Endothelial cell (in vitro differentiated cells): ENCODE data around the gene SH3D21. TPM values are rescaled to one million over a fixed set of nuclear protein-coding genes. Genes with fewer than 3 reads are reported as not detected.

Source experiments
- DNase-seq: peaks from one replicate; pipeline ENCODE4 v3.0.0; 2021; ENCODE audit warnings: low spot score
- H3K27ac Mint-ChIP-seq: one replicate; pipeline ENCODE4 v1.8.0; 2021; ENCODE audit warnings: mixed read lengths, inconsistent platforms; ENCODE audit not compliant: unreplicated experiment
- H3K27me3 Mint-ChIP-seq: one replicate; pipeline ENCODE4 v1.8.0; 2021; ENCODE audit warnings: mild to moderate bottlenecking, moderate library complexity, mixed read lengths, inconsistent platforms; ENCODE audit not compliant: unreplicated experiment
- H3K36me3 Mint-ChIP-seq: one replicate; pipeline ENCODE4 v1.8.0; 2021; ENCODE audit warnings: mild to moderate bottlenecking, low read depth, mixed read lengths, inconsistent platforms; ENCODE audit not compliant: unreplicated experiment
- H3K4me1 Mint-ChIP-seq: one replicate; pipeline ENCODE4 v1.8.0; 2021; ENCODE audit warnings: mild to moderate bottlenecking, mixed read lengths, inconsistent platforms; ENCODE audit not compliant: unreplicated experiment
- H3K4me3 Mint-ChIP-seq: one replicate; pipeline ENCODE4 v1.8.0; 2021; ENCODE audit warnings: mild to moderate bottlenecking, mixed read lengths, inconsistent platforms; ENCODE audit not compliant: unreplicated experiment
- H3K9me3 Mint-ChIP-seq: one replicate; pipeline ENCODE4 v1.8.0; 2021; ENCODE audit warnings: mixed read lengths, inconsistent platforms; ENCODE audit not compliant: unreplicated experiment
- CTCF ChIP-seq: fragments of 200-600 bp; sonication (generic); IDR thresholded peaks from one replicate; pipeline ENCODE4 v1.5.0; 2021; ENCODE audit warnings: antibody characterized with exemption; ENCODE audit not compliant: unreplicated experiment
- long read RNA-seq: library from polyadenylated mRNA; unstranded; transcript quantifications from one replicate; pipeline ENCODE4 v2.0.0, GENCODE V29; 2020; ENCODE audit not compliant: unreplicated experiment
- total RNA-seq: library from RNA; stranded (reverse); fragmentation: NEBNext Ultra II Directional; extraction: Animal tissue kit (Norgen Biotek cat#: 25700); gene quantifications from one replicate; pipeline ENCODE4 v1.2.1, GENCODE V29; 2021; ENCODE audit not compliant: unreplicated experiment

The SH3D21 gene
- total RNA-seq, result 4.8 TPM
- long read RNA-seq, partial matches to known transcripts, result 0 of 1 reads
- long read RNA-seq, other reads (novel, unspliced or antisense), result 0 of 1 reads

- Mint-ChIP-seq H3K36me3 (peaks cover 26% of the 10 kb centered on the region), H3K4me1 (peaks cover 12% of the 10 kb centered on the region), H3K27me3 (peaks cover 8% of the 10 kb centered on the region), H3K4me3 (peak within 1 kb of the TSS; percentile 92), H3K27ac (no peak within 1 kb of the TSS), H3K9me3 (no peaks in the 10 kb centered on the region)
- peak; percentile 56 for DNase-seq
- no peak for TF ChIP-seq CTCF
These were observed at the start of gene SH3D21 for GRCh38 chr1:36306210-36306901. SH3D21 (plus strand) TSS chr1:36306368; CDS start chr1:36306421, 53 bp downstream.

- Mint-ChIP-seq H3K27ac (peak overlapping the region; percentile 62), H3K36me3 (peaks cover 7% of the 10 kb centered on the region), H3K4me3 (peak overlapping the region; percentile 52), H3K9me3 (no peaks in the 10 kb centered on the region), H3K4me1 (peaks cover 26% of the 10 kb centered on the region), H3K27me3 (no peaks in the 10 kb centered on the region)
- no peak for DNase-seq
- no peak for TF ChIP-seq CTCF
These were observed 49.4 kb upstream of the SH3D21 start for GRCh38 chr1:36256558-36257374.

- H3K9me3 Mint-ChIP-seq, result no peaks in the 10 kb centered on the region
- peak overlapping the region; percentile 62 for H3K27ac Mint-ChIP-seq
- no peaks in the 10 kb centered on the region for H3K27me3 Mint-ChIP-seq
- TF ChIP-seq CTCF, result no peak
- no peak for DNase-seq
- peaks cover 11% of the 10 kb centered on the region for H3K36me3 Mint-ChIP-seq
- H3K4me1 Mint-ChIP-seq, result peaks cover 26% of the 10 kb centered on the region
- H3K4me3 Mint-ChIP-seq, result no peak overlapping the region
These were observed 48.8 kb upstream of the SH3D21 start for GRCh38 chr1:36257375-36257767.

- Mint-ChIP-seq H3K27ac (peak overlapping the region; percentile 18), H3K9me3 (no peaks in the 10 kb centered on the region), H3K36me3 (peaks cover 15% of the 10 kb centered on the region), H3K4me3 (no peak overlapping the region), H3K4me1 (peaks cover 20% of the 10 kb centered on the region), H3K27me3 (no peaks in the 10 kb centered on the region)
- no peak for DNase-seq
- no peak for TF ChIP-seq CTCF
These were observed 47.2 kb upstream of the SH3D21 start for GRCh38 chr1:36258960-36259344.

GRCh38 chr1:36268981-36269380, 37.2 kb upstream of the SH3D21 start:
- H3K36me3 Mint-ChIP-seq, result no peaks in the 10 kb centered on the region
- DNase-seq, result no peak
- no peak overlapping the region for H3K27ac Mint-ChIP-seq
- H3K4me1 Mint-ChIP-seq, result no peaks in the 10 kb centered on the region
- TF ChIP-seq CTCF, result no peak
- peaks cover 3% of the 10 kb centered on the region for H3K27me3 Mint-ChIP-seq
- H3K9me3 Mint-ChIP-seq, result no peaks in the 10 kb centered on the region
- H3K4me3 Mint-ChIP-seq, result no peak overlapping the region
